Right renal cortex interstitium (tissue), 3 donors: ENCODE results near the gene GRID1. TPM values are rescaled to one million over a fixed set of nuclear protein-coding genes. Genes with fewer than 3 reads are reported as not detected.
"Not testable (repeated sequence)": the region's sequence is repeated elsewhere in the genome, so short reads cannot be mapped to it uniquely, and the experiment has no call there.

ENCODE experiments used
- DNase-seq, 3 donors: peaks; one replicate each; pipeline ENCODE4 v3.0.0-alpha.2; 2013; ENCODE audit warnings: low read depth in 3 of 3, low spot score in 2 of 3
- polyA plus RNA-seq, 3 donors: library from polyadenylated mRNA; unstranded; fragments of 120-200 nt; gene quantifications; one replicate each; pipeline ENCODE4 v1.2.1, GENCODE V29; 2013; ENCODE audit not compliant: insufficient read length in 3 of 3

GRID1 gene
- polyA plus RNA-seq, 3 donors: 1.6 to 1.8 (median 1.7) TPM

DNA sequence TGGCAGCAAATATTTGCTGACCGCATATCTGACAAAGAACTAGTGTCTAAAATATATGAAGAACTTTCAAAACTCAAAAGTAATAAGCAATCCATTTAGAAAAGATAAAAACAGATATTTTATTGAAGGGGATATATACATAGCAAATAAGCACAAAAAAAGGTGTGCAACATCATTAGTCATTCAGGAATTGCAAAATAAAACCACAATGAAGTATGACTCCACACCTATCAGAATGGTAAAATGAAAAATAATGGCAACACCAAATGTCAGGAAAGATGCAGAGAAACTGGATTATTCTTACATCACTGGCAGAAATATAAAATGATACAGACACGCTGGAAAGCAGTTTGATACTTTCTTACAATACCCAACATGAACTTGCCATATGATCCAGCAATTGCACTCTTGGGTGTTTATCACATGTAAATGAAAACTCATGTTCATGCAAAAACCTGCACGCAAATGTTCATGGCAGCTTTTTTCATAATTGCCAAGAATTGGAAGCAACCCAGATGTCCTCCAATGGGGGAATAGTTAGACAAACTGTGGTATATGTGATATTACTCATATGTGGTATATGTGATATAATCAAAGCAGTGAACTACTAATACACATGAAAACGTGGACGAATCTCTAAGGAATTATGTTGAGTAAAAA, 645.5 kb downstream of the GRID1 start:
- DNase-seq: no peak

DNA sequence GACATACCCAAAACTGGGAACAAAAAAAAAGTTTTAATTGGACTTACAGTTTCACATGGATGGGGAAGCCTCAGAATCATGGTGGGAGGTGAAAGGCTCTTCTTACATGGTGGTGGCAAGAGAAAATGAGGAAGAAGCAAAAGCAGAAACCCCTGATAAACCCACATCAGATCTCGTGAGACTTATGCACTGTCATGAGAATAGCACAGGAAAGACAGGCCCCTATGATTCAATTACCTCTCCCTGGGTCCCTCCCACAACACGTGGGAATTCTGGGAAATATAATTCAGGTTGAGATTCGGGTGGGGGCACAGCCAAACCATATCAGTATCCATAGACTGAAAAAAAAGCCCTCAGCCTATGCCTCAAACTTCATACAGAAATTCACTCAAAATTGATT, 647.2 kb downstream of the GRID1 start:
- no peak for DNase-seq

DNA sequence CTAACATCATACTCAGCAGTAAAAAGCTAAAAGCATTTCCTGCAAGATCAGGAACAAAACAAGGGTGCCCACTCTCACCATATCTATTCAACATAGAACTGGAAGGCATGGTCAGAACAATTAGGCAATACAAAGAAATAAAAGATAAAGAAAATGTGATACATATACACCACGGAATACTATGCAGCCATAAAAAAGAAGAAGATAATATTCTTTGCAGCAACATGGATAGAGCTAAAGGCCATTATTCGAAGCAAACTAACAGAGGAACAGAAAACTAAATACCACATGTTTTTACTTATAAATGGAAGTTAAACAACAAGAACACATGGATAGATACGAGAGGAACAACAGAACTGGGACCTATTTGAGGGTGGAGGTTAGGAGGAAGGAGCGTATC, 652.7 kb downstream of the GRID1 start:
- no peak for DNase-seq

DNA sequence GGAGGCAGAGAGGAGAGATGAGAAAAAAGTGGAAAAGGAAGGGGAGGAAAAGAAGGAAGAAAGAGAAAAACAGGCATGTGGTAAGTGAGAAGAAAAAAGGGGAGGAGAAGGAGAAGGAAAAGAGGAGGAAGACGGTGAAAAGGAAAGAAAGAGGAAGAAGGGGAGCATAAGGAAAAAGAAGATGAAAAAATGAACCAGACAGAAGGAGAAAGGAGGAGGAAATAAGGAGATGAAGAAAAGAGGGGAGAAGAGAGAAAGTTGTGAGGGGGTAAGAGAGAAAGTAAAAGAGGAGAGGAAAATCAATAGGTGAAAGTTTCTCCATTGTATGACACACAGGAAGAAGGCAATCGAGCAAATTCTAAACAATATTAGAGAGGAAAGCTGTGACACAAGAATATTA, 663.8 kb downstream of the GRID1 start:
- no peak for DNase-seq

DNA sequence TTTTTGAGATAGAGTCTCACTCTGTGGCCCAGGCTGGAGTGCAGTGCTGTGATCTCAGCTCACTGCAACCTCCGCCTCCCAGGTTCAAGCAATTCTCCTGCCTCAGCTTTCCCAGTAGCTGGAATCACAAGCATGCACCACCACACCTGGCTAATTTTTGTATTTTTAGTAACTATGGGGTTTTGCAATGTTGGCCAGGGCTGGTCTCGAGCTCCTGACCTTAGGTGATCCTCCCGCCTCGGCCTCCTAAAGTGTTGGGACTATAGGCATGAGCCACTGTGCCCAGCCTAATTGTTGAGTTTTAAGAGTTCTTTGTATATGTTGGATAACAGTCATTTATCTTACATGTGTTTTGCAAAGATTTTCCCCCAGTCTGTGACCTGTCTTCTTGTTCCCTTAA, 667.5 kb downstream of the GRID1 start:
- DNase-seq: not testable (repeated sequence)

DNA sequence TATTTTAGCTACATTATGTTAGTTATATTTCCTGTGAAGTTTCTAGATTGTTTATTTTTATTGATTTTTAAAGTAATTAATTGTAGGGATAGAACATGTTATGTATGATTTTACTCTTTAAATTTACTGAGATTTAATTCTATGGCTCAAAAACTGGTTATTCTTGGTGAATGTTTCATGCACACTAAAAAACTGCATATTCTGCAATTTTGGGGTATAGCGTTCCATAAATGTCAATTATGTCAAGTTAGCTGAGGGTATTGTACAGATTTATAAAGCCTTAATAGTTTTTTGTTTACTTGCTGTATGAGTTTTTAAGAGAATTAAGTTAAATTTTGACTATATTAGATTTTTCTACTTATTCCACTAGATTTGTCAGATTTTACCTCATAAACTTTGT, 669.7 kb downstream of the GRID1 start:
- DNase-seq: no peak

DNA sequence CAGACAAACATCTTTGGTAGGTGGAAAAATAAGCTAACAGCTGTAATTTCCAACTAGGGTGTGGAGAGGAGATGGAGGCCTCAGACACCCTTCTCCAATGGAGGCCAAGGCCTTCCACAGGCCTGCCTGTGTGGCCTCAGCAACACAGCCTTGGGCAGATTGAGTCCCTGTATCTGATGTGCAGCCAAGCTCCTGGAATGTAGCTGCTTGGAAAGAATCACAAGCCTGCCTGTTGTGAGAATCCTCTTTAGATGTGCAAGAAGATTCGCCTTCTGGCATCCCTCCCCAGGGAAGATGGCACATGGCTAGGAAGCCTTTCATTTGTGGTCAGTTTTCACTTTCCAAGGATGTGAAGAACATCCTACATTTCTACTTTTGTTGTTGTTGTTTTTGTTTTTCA, 684.0 kb downstream of the GRID1 start:
- DNase-seq: no peak

DNA sequence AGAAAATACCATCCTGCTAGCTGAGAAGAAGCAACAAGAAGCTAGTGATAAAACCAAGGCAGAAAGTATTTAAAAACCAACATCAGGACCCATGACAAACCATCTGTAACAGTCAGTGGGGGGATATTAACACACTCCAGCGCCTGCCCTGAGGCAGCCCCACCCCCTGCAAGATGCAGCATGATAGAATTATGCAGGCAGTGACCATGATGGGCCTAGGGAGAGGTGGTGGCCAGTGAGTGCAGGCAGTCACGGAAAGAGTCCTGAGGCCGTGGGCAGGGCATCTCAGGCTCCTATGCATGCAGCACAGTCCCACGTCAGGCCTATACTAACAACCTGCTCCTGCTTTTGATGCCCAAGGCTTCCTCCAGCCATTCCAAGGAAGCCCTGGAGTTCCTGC, 686.9 kb downstream of the GRID1 start:
- no peak for DNase-seq

DNA sequence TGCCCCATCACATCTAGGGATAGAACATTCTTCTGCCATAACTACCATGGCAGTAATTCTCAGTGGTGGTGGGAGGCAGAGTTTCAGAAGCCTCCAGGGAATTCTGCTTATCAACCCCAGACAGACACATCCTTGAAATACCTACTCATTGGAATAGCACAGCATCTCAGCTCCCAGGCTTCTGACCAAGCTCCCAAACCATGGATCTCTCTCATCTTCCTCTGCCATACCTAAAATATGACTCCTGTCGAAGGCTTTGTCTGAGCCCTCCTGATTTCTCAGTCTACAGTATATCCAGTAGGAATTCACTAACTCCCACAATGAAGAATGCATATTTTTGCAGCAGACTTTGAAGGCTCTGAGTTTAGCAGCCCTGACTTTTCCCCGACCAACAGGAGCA, 687.5 kb downstream of the GRID1 start:
- no peak for DNase-seq

DNA sequence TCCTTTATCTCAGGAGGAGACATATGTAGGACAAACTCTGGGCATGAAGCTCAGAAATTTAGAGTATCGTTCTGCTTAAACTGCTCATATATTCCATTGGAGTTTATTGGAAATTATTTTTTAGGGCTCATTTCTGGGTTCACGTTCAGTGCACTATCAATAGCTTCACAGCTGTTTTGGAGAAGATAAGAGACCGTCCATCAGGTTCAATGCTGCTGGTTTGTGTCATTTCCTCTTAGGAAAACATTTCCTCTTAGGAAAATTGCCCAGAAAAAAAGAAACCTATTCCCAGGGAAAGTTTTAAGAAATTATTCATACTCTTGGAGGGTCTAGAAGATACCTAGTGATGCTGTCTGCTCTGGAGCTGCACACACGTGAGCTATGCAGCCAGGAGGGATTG, 691.7 kb downstream of the GRID1 start:
- no peak for DNase-seq

DNA sequence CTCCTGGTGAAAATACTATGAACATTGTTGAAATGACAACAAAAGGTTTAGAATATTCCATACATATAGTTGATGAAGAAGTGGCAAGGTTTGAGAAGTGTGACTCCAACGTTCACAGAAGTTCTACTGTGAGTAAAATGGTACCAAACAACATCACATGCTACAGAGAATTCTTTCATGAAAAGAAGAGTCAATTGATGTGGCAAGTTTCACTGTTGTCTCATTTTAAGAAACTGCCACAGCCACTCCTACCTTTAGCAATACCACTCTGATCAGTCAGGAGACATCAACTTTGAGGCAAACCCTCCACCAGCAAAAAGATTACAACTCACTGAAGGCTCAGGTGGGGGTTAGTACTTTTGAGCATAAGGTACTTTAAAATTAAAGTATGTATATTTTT, 693.3 kb downstream of the GRID1 start:
- no peak for DNase-seq

DNA sequence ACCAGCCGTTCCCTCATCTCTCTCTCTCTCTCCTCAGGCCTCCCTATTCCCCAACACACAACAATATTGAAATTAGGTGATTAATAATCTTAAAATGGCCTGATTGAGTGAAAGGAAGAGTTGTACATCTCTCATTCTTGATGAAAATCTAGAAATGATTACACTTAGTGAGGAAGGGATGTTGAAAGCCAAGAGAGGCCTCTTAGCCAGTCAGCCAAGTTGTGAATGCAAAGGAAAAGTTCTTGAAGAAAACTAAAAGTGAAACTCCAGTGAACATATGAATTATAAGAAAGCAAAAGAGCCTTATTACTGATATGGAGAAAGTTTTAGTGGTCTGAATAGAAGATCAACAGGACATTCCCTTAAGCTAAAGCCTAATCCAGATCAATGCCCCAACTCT, 695.1 kb downstream of the GRID1 start:
- no peak for DNase-seq

DNA sequence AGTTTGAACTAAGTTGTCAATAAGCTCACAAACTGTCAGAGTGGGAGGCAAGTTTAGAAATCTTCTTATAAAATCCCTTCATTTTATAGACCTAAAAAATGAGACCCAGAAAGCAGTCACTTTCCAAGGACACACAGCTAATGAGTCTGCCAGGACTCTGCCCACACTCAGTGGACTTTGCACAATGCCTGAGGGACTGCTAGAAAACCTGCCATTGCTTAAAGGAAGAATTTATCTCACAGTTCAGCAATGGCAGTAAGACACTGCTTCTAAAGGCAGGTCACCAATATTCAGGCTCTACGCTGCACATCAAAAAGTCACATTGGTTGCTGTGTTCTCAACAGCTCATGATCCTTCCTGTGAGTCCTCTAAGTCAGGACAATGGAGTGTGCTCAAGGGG, 698.1 kb downstream of the GRID1 start:
- no peak for DNase-seq

DNA sequence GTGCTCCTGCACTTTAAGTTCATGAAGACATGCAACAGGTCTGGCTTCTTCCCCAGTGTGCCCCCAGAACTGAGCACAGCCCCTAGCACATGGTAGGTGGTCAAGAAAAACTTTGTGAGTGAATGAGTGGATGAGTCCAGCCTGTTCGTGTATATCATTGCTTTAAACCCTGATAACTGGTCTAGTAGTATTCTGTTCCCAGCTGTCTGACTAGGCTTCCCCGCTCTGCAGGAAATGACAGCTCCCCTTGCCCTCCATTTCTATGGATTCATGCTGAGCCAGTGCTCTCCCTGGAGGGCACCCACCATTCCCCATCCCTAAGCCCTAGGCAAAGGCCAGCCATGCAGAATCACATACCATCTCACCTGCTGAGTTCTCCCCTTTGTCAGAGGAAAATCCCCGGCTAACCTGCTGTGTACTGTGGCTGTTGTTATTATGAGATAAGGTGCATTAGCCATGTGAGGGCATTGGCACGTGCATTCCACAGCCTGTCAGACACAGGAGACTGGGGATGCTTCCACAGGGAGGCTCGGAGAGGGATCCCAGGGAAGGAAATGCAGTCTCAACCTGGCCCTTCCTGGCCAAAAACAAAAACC, 698.9 kb downstream of the GRID1 start:
- no peak for DNase-seq

DNA sequence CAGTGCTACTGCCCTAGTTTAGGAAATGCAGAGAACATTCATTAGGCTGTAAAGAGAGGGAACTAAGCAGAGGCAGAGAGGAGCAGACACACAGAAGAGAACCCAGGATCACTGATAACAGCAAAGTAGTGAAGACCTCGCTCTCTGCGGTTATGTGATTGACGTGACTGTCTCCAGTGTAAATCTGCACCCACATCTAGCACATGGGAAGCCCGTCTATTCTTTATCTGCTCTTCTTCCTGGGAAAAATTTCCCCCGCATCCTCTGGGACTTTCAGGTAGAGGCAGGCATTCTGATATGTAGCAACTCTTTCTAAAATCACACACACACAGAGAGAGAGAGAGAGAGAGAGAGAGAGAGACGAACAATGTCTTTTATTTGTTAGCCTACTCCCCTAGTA, 699.6 kb downstream of the GRID1 start:
- no peak for DNase-seq

DNA sequence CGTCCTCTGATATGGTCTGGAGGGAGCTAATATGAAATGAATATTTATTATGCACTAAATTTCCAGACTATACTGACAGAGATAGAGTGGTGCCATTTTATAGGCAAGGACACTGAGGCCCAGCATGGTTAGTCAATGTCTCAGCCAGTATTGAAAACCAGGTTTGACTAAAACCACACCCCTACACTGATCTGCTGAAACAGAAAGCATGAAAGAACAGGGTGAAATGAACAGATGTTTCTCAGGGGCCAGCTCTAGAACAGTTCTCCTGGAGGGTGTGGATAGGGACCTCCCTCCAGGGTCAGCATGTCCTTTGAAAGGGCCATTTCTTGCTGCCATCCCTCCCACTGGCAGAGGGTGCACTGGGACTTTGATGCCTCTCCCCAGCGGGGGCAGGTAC, 700.5 kb downstream of the GRID1 start:
- DNase-seq: no peak

DNA sequence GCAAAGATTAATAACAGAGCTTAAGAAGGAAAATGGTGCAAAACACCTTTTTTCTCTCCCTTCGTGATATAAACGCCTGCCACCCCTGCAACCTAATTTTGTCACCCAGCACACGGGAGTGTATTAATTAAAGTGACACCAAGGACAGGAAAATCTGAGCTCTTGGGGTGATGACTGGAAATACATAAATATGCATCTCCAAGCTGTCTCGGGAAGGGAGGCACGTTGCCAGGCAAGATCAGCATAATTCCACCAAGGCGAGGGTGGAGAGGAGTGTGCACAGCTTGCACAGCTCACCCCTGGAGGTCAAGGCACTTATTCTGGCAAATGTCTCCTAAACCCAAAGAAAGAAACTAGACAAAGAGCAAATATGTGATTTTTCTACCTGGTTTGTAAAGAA, 700.9 kb downstream of the GRID1 start:
- no peak for DNase-seq

DNA sequence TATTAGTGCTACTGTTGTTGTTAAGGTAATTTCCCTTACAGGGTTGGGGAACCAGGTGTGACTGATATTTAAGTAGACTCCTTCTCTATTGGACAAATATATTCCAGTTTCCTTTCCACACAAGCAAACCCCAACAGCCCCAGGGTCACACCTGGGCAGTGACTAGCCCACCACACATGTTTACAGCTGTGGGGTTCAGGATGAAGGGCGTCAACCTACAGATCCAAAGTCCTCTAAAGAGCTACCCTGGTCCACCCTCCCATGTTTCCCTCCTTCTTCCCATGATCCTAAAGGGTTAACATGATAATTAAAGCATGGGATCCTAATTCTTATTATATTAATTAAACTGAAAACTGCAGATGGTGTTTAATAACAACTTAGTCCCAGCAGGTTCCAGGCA, 701.5 kb downstream of the GRID1 start:
- no peak for DNase-seq

DNA sequence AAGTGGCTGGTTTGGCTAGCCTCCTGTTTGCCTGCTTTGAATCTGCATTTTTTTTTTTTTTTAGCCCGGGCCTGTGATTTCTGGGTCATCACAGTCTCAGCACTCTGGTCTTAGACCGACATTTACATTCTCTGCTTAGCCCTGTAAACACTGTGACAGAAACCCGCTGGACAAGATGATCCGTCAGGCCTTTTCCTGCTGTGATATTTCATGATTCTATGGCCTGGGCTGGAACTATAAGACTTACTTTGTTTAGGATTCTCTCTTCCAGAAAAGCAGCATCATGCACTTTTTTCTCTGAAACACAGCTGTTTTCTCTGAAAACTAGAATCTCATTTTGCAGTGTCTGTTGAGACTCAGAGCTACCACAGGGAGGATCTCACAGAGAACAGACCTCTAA, 705.5 kb downstream of the GRID1 start:
- DNase-seq: no peak

DNA sequence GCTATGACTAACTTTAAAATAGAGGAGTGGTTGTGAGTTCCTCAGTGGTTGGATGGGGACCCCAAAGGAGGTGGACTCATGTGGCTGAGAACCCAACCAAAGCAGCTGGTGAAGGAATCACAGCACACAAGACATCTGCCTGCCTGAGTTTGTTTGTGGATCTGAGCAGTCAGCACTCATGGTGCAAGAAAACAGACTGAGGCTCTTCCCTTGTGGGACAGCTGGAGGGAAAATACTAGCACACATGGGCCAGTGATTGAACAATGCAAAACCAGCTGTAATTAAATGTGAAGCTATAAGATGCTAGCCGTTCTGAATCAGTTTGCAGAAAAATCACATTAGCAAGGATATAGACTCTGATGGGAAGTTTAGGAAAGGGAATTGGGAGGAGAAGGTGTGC, 707.3 kb downstream of the GRID1 start:
- DNase-seq: no peak

DNA sequence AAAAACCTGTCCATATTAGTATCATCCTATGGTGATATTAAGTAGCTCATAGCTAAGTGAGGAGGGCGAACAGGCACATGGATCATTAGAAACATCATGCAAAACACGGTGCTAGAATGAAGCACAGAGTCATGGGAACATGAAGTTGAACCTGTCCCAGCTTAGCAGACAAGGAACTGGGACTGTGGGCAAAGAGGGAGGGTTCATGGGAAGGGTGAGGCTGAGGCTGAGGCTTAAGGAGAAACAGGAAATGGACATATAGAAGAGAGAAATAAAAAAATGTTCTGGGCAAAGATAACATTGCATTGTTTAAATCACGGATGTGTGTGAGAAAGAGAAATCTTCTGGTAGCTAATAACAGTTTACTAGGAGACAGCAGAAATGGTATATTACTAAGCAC, 708.1 kb downstream of the GRID1 start:
- DNase-seq: no peak

DNA sequence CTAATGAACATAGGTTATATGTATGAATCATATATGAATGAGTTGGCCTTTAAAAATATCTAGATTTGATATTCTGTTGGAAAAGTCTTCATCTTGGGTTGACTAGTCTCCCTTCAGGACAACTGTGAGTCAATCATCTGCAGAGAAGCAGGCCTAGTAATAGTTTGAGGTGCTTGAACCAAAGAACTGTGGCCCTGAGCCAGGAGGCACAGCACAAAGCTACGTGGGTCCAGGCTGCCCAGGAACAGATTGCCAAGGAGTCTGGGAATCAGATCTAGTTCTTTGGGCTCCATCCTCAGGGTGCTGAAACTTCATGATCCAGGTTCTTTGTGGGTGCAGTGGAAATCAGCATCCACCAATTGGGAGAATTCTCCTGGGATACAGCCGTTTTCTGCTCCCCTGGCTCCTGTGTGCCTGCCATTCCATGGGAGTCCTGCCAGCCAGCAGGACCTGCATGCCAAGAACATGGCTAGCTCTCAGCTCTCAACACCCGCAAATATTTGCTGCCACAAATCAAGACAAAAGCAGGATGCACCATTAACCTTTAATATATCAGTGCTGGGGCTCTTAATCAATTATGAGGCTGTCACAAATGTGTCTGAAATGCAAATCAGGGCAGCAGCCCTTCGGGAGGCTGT, 709.0 kb downstream of the GRID1 start:
- DNase-seq: no peak

DNA sequence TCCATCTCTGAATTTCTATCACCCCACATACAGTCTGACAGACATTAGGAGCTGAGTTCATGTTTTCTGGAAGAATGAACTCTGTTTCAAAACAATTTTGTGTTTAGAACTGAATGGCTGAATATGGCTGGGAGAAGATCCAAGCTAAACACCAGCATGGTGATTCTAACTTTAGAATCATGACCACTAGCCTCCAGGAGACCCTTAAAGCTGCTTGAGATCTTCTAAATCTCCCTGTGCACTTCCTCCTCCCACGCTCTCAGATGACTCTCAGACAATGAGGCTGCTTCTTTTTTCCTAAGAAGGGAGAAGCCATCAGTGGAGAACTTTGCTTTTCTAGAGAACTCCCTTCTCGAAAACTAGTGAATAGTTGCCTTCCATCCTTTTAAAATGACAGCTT, 711.2 kb downstream of the GRID1 start:
- peak in 2 of 3 donors; percentile 8 to 13 for DNase-seq
